Stimulated activated CD8-positive, alpha-beta memory T cell treated with anti-CD3 and anti-CD28 coated beads, Interleukin-12 subunit alpha, Interleukin-12 subunit beta, amount 100 ng/mL, for 4 hours (primary cell): ENCODE measurements around the gene TRABD2B.
A peak's percentile ranks its signal among the peaks of the same experiment; 100 is the strongest.

Experiments used
- DNase-seq: peaks from one replicate; pipeline ENCODE4 v3.0.0-alpha.2; 2020; ENCODE audit warnings: low read depth

The TRABD2B gene

GRCh38 chr1:47756006-47756405 is 241.2 kb downstream of the TRABD2B start:
- DNase-seq = no peak

- no peak for DNase-seq
These were observed 241.8 kb downstream of the TRABD2B start for GRCh38 chr1:47755101-47755990.

GRCh38 chr1:47754221-47754620 is 243.0 kb downstream of the TRABD2B start:
- DNase-seq = no peak

GRCh38 chr1:47753808-47754207 is 243.4 kb downstream of the TRABD2B start:
- no peak for DNase-seq

- DNase-seq = no peak
These were observed 244.6 kb downstream of the TRABD2B start for GRCh38 chr1:47752559-47752958.

- DNase-seq = no peak
These were observed 245.2 kb downstream of the TRABD2B start for GRCh38 chr1:47751996-47752451.

GRCh38 chr1:47751193-47751592 is 246.0 kb downstream of the TRABD2B start:
- DNase-seq = no peak

- no peak for DNase-seq
These were observed 251.2 kb downstream of the TRABD2B start for GRCh38 chr1:47745715-47746609.

GRCh38 chr1:47742890-47743760 is 254.1 kb downstream of the TRABD2B start:
- DNase-seq = no peak

- DNase-seq = no peak
These were observed 258.5 kb downstream of the TRABD2B start for GRCh38 chr1:47738560-47739182.

- no peak for DNase-seq
These were observed 264.7 kb downstream of the TRABD2B start for GRCh38 chr1:47732489-47732888.

GRCh38 chr1:47731730-47732129 is 265.5 kb downstream of the TRABD2B start:
- DNase-seq = no peak

GRCh38 chr1:47729685-47730084 is 267.5 kb downstream of the TRABD2B start:
- DNase-seq = no peak

- no peak for DNase-seq
These were observed 269.5 kb downstream of the TRABD2B start for GRCh38 chr1:47727697-47728085.

- DNase-seq = no peak
These were observed 270.0 kb downstream of the TRABD2B start for GRCh38 chr1:47727051-47727696.

GRCh38 chr1:47725992-47726855 is 271.0 kb downstream of the TRABD2B start:
- peak; percentile 24 for DNase-seq

GRCh38 chr1:47725511-47725991 is 271.6 kb downstream of the TRABD2B start:
- DNase-seq = no peak

- DNase-seq = no peak
These were observed 272.1 kb downstream of the TRABD2B start for GRCh38 chr1:47725000-47725473.

- no peak for DNase-seq
These were observed 272.7 kb downstream of the TRABD2B start for GRCh38 chr1:47724432-47724999.
